GM10248 (cell line): ENCODE results near the gene POLR3A.

Source experiments
- CTCF ChIA-PET: fragments of 300-600 bp; sonication (Branson Sonifier 250); formaldehyde crosslinking; extraction: SDS; loops from one replicate; lab custom pipeline; 2021; ENCODE audit warnings: antibody characterized with exemption; lab: Yijun Ruan, JAX
- POLR2A ChIA-PET: fragments of 350-650 bp; sonication (Branson Sonifier 250); formaldehyde crosslinking; extraction: SDS; loops from one replicate; lab custom pipeline; 2020; ENCODE audit warnings: antibody characterized with exemption; lab: Yijun Ruan, JAX
- DNase-seq: peaks from one replicate; pipeline ENCODE4 v3.0.0; 2012; ENCODE audit errors: extremely low spot score
- CTCF ChIP-seq: IDR thresholded peaks from 2 replicates; pipeline ENCODE4 v1.5.1; 2012; ENCODE audit warnings: mild to moderate bottlenecking, low read depth; ENCODE audit errors: extremely low read depth, missing control alignments, control extremely low read depth

POLR3A gene

GRCh38 chr10:77959887-77960455 lies 69.3 kb downstream of the POLR3A start:
- no peak for DNase-seq
- no peak for TF ChIP-seq CTCF
- ChIA-PET CTCF (no interaction called here), POLR2A (no interaction called here)

- POLR2A ChIA-PET = no interaction called here
Measured at GRCh38 chr10:77959384-77959783, 69.9 kb downstream of the POLR3A start.

GRCh38 chr10:77955136-77955535 lies 74.2 kb downstream of the POLR3A start:
- ChIA-PET CTCF (interaction anchor here (1.1 kb wide), 1 partner anchor 64 kb away, joined by 3 read pairs; no protein-coding TSS in a partner anchor), POLR2A (no interaction called here)
- no peak for DNase-seq
- no peak for TF ChIP-seq CTCF

More at GRCh38 chr10:77959384-77959783, 69.9 kb downstream of the POLR3A start:
- no peak for DNase-seq
- TF ChIP-seq CTCF = no peak
- CTCF ChIA-PET = no interaction called here

GRCh38 chr10:77949167-77949566 lies 80.1 kb downstream of the POLR3A start:
- TF ChIP-seq CTCF = no peak
- ChIA-PET CTCF (no interaction called here), POLR2A (no interaction called here)
- no peak for DNase-seq

- POLR2A ChIA-PET = no interaction called here
- no peak for DNase-seq
- no peak for TF ChIP-seq CTCF
- CTCF ChIA-PET = no interaction called here
Measured at GRCh38 chr10:77946084-77946483, 83.2 kb downstream of the POLR3A start.

- no peak for DNase-seq
- POLR2A ChIA-PET = no interaction called here
- no peak for TF ChIP-seq CTCF
- CTCF ChIA-PET = interaction anchor here (1.6 kb wide), 1 partner anchor 30 kb away, joined by 3 read pairs; no protein-coding TSS in a partner anchor
Measured at GRCh38 chr10:77944519-77944918, 84.8 kb downstream of the POLR3A start.
